Breast epithelium (tissue), 4 donors: ENCODE results near the gene BABAM2. TPM values are rescaled to one million over a fixed set of nuclear protein-coding genes. Genes with fewer than 3 reads are reported as not detected.

Experiments
- DNase-seq, 2 donors: peaks; one replicate each; pipeline ENCODE4 v3.0.0-alpha.2; 2019; ENCODE audit warnings: low spot score in 2 of 2
- H3K27ac ChIP-seq, 2 donors: fragments of 200-600 bp; sonication (generic) in 1 of 2; one replicate each; pipeline ENCODE4 v1.5.1; 2016 to 2019; ENCODE audit warnings: mild to moderate bottlenecking in 1 of 2
- H3K27me3 ChIP-seq, 2 donors: fragments of 200-600 bp; sonication (generic) in 1 of 2; one replicate each; pipeline versions ENCODE4 v1.5.1 to v1.6.0; 2017 to 2019; ENCODE audit warnings: control low read depth in 1 of 2, mild to moderate bottlenecking in 1 of 2
- H3K36me3 ChIP-seq: fragments of 200-600 bp; one replicate; pipeline ENCODE4 v1.5.1; 2019
- H3K4me1 ChIP-seq, 2 donors: fragments of 200-600 bp; sonication (generic); one replicate each; pipeline ENCODE4 v1.5.1; 2016 to 2019; ENCODE audit warnings: control low read depth in 1 of 2
- H3K4me3 ChIP-seq, 3 donors: fragments of 200-600 bp; sonication (generic); 1 replicate in 2 of 3; 2 replicates in 1 of 3; pipeline ENCODE4 v1.5.1; 2016 to 2019; ENCODE audit warnings: mild to moderate bottlenecking in 3 of 3, moderate library complexity in 2 of 3
- H3K9me3 ChIP-seq, 2 donors: fragments of 200-600 bp; sonication (generic) in 1 of 2; one replicate each; pipeline ENCODE4 v1.5.1; 2016 to 2019; ENCODE audit warnings: control low read depth in 1 of 2
- CTCF ChIP-seq, 3 donors: fragments of 450-650 bp; IDR thresholded peaks; one replicate each; pipeline ENCODE4 v1.5.1; 2016 to 2017; ENCODE audit warnings: antibody characterized with exemption in 3 of 3, mild to moderate bottlenecking in 3 of 3, moderate library complexity in 3 of 3
- POLR2A ChIP-seq: fragments of 450-650 bp; IDR thresholded peaks from one replicate; pipeline ENCODE4 v1.6.1; 2016; ENCODE audit warnings: antibody characterized with exemption, mild to moderate bottlenecking, moderate library complexity
- POLR2AphosphoS5 ChIP-seq, 3 donors: sonication (generic); formaldehyde crosslinking; IDR thresholded peaks; one replicate each; pipeline ENCODE4 v1.6.1; 2017; ENCODE audit warnings: antibody characterized with exemption in 3 of 3
- intact Hi-C: fragments of 100-400 bp; cut with DNase I; formaldehyde crosslinking; loops from one replicate; pipeline ENCODE4 v1.15.1; 2023; ENCODE audit warnings: low total_unique reads
- total RNA-seq, 3 donors: library from RNA; depleted of rRNA; stranded (reverse); fragments of >200 nt; gene quantifications; one replicate each; pipeline ENCODE4 v1.1.0, GENCODE V29; 2016

The BABAM2 gene
- total RNA-seq, 3 donors from 2014 or later = 34.7 to 46.2 (median 37.4) TPM

GRCh38 chr2:28185153-28185552 is 294.6 kb downstream of the BABAM2 start:
- H3K27me3 ChIP-seq = no peaks in the 10 kb centered on the region
- intact Hi-C loops = no loop called here
- no peak for DNase-seq

GRCh38 chr2:28185891-28186290 is 295.4 kb downstream of the BABAM2 start:
- Histone ChIP-seq H3K4me1 (no peaks in the 10 kb centered on the region), H3K9me3 (no peaks in the 10 kb centered on the region), H3K4me3 (no peak overlapping the region), H3K36me3 (no peaks in the 10 kb centered on the region), H3K27ac (no peak overlapping the region), H3K27me3 (no peaks in the 10 kb centered on the region)
- intact Hi-C loops = no loop called here
- DNase-seq = no peak
- TF ChIP-seq POLR2AphosphoS5 (IDR thresholded peaks at IDR 0.05) (no peak), POLR2A (no peak), CTCF (IDR thresholded peaks at IDR 0.05) (no peak)

More at GRCh38 chr2:28185153-28185552, 294.6 kb downstream of the BABAM2 start:
- TF ChIP-seq POLR2A = no peak
- no peak for TF ChIP-seq POLR2AphosphoS5 (IDR thresholded peaks at IDR 0.05)
- no peak for TF ChIP-seq CTCF (IDR thresholded peaks at IDR 0.05)
- Histone ChIP-seq H3K4me3 (no peak overlapping the region), H3K27ac (peak overlapping the region; percentile 8 to 45), H3K9me3 (no peaks in the 10 kb centered on the region), H3K4me1 (no peaks in the 10 kb centered on the region), H3K36me3 (no peaks in the 10 kb centered on the region)

GRCh38 chr2:28187186-28187585 is 296.7 kb downstream of the BABAM2 start:
- no peaks in the 10 kb centered on the region for H3K27me3 ChIP-seq
- H3K4me3 ChIP-seq = no peak overlapping the region
- no peaks in the 10 kb centered on the region for H3K4me1 ChIP-seq
- H3K27ac ChIP-seq = no peak overlapping the region
- TF ChIP-seq POLR2AphosphoS5 (IDR thresholded peaks at IDR 0.05) = no peak
- no peak for TF ChIP-seq CTCF (IDR thresholded peaks at IDR 0.05)
- TF ChIP-seq POLR2A = no peak
- no peak for DNase-seq
- no peaks in the 10 kb centered on the region for H3K9me3 ChIP-seq
- intact Hi-C loops = no loop called here
- no peaks in the 10 kb centered on the region for H3K36me3 ChIP-seq

GRCh38 chr2:28188436-28188835 is 297.9 kb downstream of the BABAM2 start:
- no peak for TF ChIP-seq POLR2AphosphoS5 (IDR thresholded peaks at IDR 0.05)
- TF ChIP-seq POLR2A = no peak
- no peak for TF ChIP-seq CTCF (IDR thresholded peaks at IDR 0.05)
- Histone ChIP-seq H3K9me3 (no peaks in the 10 kb centered on the region), H3K4me1 (no peaks in the 10 kb centered on the region), H3K4me3 (no peak overlapping the region), H3K36me3 (no peaks in the 10 kb centered on the region), H3K27ac (peak overlapping the region in 1 of 2 donors; percentile 30), H3K27me3 (no peaks in the 10 kb centered on the region)
- intact Hi-C loops = no loop called here
- DNase-seq = no peak

GRCh38 chr2:28193630-28194403 is 303.3 kb downstream of the BABAM2 start:
- Histone ChIP-seq H3K27ac (no peak overlapping the region), H3K27me3 (no peaks in the 10 kb centered on the region), H3K4me3 (no peak overlapping the region), H3K9me3 (no peaks in the 10 kb centered on the region), H3K36me3 (no peaks in the 10 kb centered on the region), H3K4me1 (no peaks in the 10 kb centered on the region)
- no peak for DNase-seq
- intact Hi-C loops = no loop called here
- TF ChIP-seq CTCF (IDR thresholded peaks at IDR 0.05) = no peak
